Activated T-helper 9 cell treated with anti-CD3 and anti-CD28 coated beads, Interleukin-2, amount 50 U/mL, for 16 hours (primary cell): Measurements from ENCODE around the gene MID1.

Experiments
- DNase-seq: peaks from one replicate; pipeline ENCODE4 v3.0.0-alpha.2; 2020; ENCODE audit warnings: low read depth

Gene MID1

GRCh38 chrX:10620121-10620699 lies at the start of gene MID1:
MID1 (minus strand) TSS chrX:10620585; CDS start chrX:10567547, 53,038 bp downstream.
- DNase-seq: no peak

- no peak for DNase-seq
These were observed 46.8 kb upstream of the MID1 start for GRCh38 chrX:10667143-10667542.

- DNase-seq: no peak
These were observed 45.7 kb upstream of the MID1 start for GRCh38 chrX:10666102-10666501.

GRCh38 chrX:10665681-10666080 lies 45.3 kb upstream of the MID1 start:
- no peak for DNase-seq

GRCh38 chrX:10660171-10660570 lies 39.8 kb upstream of the MID1 start:
- no peak for DNase-seq

GRCh38 chrX:10656214-10656613 lies 35.8 kb upstream of the MID1 start:
- DNase-seq: no peak

- DNase-seq: no peak
These were observed 34.6 kb upstream of the MID1 start for GRCh38 chrX:10654960-10655359.

- no peak for DNase-seq
These were observed 32.9 kb upstream of the MID1 start for GRCh38 chrX:10653302-10653701.

GRCh38 chrX:10649265-10649664 lies 28.9 kb upstream of the MID1 start:
- DNase-seq: no peak

GRCh38 chrX:10648614-10649013 lies 28.2 kb upstream of the MID1 start:
- no peak for DNase-seq

- DNase-seq: no peak
These were observed 16.5 kb upstream of the MID1 start for GRCh38 chrX:10636851-10637250.

- no peak for DNase-seq
These were observed 16.0 kb upstream of the MID1 start for GRCh38 chrX:10636337-10636736.

- no peak for DNase-seq
These were observed 14.2 kb upstream of the MID1 start for GRCh38 chrX:10634392-10635161.

GRCh38 chrX:10633722-10634121 lies 13.3 kb upstream of the MID1 start:
- no peak for DNase-seq

- DNase-seq: no peak
These were observed 11.2 kb upstream of the MID1 start for GRCh38 chrX:10631416-10632145.

- no peak for DNase-seq
These were observed 9.9 kb upstream of the MID1 start for GRCh38 chrX:10630320-10630719.

GRCh38 chrX:10629905-10630304 lies 9.5 kb upstream of the MID1 start:
- no peak for DNase-seq

- DNase-seq: no peak
These were observed 8.5 kb upstream of the MID1 start for GRCh38 chrX:10628906-10629305.

- DNase-seq: no peak
These were observed 1.8 kb upstream of the MID1 start for GRCh38 chrX:10622197-10622596.

- DNase-seq: no peak
These were observed 849 bp downstream of the MID1 start for GRCh38 chrX:10619425-10620046.

GRCh38 chrX:10618961-10619360 lies 1.4 kb downstream of the MID1 start:
- no peak for DNase-seq

GRCh38 chrX:10617999-10618351 lies 2.4 kb downstream of the MID1 start:
- no peak for DNase-seq
